HG03025 (cell line): ENCODE results near the gene SPRR1A.

Experiments used
- ATAC-seq: cut with Tn5 transposase; IDR thresholded peaks from one replicate; pipeline ENCODE4 v1.9.1; 2021; ENCODE audit warnings: mild to moderate bottlenecking, moderate library complexity; ENCODE audit not compliant: unreplicated experiment, low FRiP score

Gene SPRR1A

GRCh38 chr1:153024413-153024812 lies 40.5 kb downstream of the SPRR1A start:
- no peak for ATAC-seq

DNA sequence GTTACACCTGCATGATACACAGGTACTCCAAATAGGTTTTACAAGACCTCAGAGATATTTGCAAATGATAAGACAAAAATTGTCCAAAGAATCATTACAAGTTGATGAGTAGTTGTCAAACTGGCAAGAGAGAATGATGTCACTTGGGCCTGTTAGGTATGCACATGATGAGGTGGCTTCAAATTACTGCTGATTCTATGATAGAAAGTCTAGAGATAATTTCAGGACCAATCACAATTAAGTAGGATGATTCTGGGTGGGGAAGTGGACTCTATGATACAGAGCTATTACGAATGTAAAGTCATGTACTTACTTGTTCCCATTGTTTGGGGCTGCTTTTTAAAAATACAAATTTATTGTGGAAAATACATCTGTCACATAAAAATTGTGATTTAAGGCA lies 41.9 kb downstream of the SPRR1A start:
- no peak for ATAC-seq

DNA sequence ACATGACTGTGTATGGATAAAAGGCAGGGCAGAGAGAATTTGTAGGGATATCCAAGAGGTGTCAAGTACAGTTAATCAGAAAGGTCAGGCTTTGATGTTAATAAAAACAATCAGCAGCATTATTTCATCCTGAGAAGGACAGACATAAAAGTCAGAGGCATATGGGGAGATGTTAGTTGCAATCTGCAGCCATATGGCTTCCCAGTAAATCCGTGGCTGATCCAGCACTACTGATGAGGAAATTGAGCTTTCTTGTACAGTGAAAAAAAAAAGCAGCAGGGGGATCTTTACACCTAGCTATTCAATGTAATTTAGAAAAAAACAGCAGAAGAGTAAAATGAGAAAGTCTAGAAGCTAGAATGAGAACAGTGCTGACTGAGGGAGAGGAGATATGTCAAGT lies 44.9 kb downstream of the SPRR1A start:
- no peak for ATAC-seq

- ATAC-seq: no peak
Observed at GRCh38 chr1:153030895-153031294, 47.0 kb downstream of the SPRR1A start, which contains the start of gene SPRR1B. SPRR1B (plus strand) TSS chr1:153031203; CDS start chr1:153032346, 1,143 bp downstream.

- ATAC-seq: no peak
Observed at GRCh38 chr1:153032073-153032472, 48.2 kb downstream of the SPRR1A start.

DNA sequence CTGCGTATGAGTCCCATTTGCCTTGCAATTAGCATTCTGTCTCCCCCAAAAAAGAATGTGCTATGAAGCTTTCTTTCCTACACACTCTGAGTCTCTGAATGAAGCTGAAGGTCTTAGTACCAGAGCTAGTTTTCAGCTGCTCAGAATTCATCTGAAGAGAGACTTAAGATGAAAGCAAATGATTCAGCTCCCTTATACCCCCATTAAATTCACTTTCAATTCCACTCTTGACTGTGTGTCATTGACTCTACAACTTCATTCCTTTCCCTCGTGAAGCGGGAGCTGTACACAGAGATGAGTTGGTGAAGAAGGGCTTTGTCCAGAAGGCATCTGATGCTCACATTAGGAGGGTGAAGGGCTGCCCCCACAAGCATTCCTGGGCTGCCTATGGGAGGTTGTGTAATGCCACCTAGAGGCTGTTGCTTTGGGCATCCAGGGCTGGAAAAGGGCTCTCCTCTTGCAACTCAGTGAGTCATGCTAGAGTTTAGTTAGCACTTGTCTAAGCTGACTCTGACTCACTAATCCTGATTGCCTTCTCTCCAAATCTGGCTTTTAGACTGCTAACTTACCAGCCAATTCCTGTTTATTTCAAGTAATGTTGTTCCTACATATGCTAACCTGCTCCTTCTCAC lies 48.9 kb downstream of the SPRR1A start:
- ATAC-seq: no peak

- no peak for ATAC-seq
Observed at GRCh38 chr1:153035211-153035610, 51.3 kb downstream of the SPRR1A start.
